Nephron (organoid): ENCODE data around the gene ZC3H7B.

Source experiments
- H3K27ac Mint-ChIP-seq, 3 experiments: 2 replicates each; pipeline ENCODE4 v1.8.0; 2020; ENCODE audit warnings: mixed read lengths in 3 of 3, mild to moderate bottlenecking in 2 of 3, moderate library complexity in 1 of 3
- H3K27me3 Mint-ChIP-seq: 2 replicates; pipeline ENCODE4 v1.8.0; 2021; ENCODE audit warnings: low read depth, mild to moderate bottlenecking, moderate library complexity, mixed read lengths
- H3K36me3 Mint-ChIP-seq: 2 replicates; pipeline ENCODE4 v1.8.0; 2020; ENCODE audit warnings: low read depth, mixed read lengths
- H3K4me1 Mint-ChIP-seq: 2 replicates; pipeline ENCODE4 v1.8.0; 2020; ENCODE audit warnings: mixed read lengths
- H3K4me3 Mint-ChIP-seq, 3 experiments: 2 replicates each; pipeline ENCODE4 v1.8.0; 2020; ENCODE audit warnings: mild to moderate bottlenecking in 3 of 3, mixed read lengths in 3 of 3, moderate library complexity in 2 of 3
- H3K9me3 Mint-ChIP-seq: 2 replicates; pipeline ENCODE4 v1.8.0; 2020; ENCODE audit warnings: mixed read lengths
- TF ChIP-seq, protein P1 (sequence below), 3 experiments: fragments of 200-600 bp; sonication (generic); IDR thresholded peaks; one replicate each; pipeline ENCODE4 v1.5.0; 2021; ENCODE audit warnings: antibody characterized with exemption in 3 of 3; ENCODE audit not compliant: unreplicated experiment in 3 of 3

The ZC3H7B gene

DNA sequence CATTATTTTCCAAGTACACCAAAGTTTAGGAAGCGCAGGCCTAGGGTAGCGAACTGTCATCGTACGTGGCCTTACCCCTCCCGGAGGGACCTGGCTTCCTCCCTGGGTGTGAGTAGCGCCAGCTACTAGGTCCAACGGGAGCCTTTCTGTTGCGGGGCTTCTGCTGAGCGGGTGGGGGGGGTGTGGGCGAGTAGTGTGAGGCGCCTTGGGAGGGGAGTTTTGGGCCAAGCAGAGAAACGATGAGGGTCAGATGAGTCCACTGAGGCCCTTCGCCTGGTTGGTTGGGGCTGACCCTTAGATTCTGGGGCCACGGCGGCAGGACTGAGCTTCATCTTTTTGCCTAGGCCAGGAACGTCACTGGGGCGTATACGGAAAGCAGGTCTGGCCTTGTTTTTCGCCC lies 81.3 kb downstream of the ZC3H7B start:
- Mint-ChIP-seq H3K36me3 (no peaks in the 10 kb centered on the region), H3K9me3 (no peaks in the 10 kb centered on the region), H3K27me3 (peaks cover 4% of the 10 kb centered on the region), H3K4me1 (peaks cover 24% of the 10 kb centered on the region), H3K4me3 (peak overlapping the region; percentile 81 to 91 (median 88)), H3K27ac (peak overlapping the region in 2 of 3 experiments; percentile 51 to 59)
- TF ChIP-seq, protein P1, sequence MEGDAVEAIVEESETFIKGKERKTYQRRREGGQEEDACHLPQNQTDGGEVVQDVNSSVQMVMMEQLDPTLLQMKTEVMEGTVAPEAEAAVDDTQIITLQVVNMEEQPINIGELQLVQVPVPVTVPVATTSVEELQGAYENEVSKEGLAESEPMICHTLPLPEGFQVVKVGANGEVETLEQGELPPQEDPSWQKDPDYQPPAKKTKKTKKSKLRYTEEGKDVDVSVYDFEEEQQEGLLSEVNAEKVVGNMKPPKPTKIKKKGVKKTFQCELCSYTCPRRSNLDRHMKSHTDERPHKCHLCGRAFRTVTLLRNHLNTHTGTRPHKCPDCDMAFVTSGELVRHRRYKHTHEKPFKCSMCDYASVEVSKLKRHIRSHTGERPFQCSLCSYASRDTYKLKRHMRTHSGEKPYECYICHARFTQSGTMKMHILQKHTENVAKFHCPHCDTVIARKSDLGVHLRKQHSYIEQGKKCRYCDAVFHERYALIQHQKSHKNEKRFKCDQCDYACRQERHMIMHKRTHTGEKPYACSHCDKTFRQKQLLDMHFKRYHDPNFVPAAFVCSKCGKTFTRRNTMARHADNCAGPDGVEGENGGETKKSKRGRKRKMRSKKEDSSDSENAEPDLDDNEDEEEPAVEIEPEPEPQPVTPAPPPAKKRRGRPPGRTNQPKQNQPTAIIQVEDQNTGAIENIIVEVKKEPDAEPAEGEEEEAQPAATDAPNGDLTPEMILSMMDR (IDR thresholded peaks at IDR 0.05; ENCODE audit: unreplicated experiment in 3 of 3), result no peak

DNA sequence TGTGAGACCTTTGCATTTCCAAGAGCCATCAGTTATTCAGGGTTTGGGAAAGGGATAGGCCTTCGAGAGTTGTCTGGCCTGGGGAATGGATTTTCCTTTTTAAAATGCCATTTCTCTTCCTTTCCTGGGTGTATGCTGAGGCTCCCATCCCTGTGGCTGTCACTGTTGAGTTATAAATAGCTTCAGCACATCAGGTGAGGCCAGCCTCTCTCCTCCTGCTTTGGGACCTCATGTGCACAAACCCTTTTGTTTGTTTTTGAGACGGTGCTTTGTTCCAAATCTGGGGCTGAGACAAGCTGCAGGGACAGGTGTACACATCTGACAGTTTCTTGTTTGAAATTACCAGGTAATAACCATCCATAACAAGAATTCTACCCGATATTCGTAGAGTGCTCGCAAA lies 81.8 kb downstream of the ZC3H7B start:
- Mint-ChIP-seq H3K27ac (peak overlapping the region in 1 of 3 experiments; percentile 59), H3K9me3 (no peaks in the 10 kb centered on the region), H3K27me3 (peaks cover 4% of the 10 kb centered on the region), H3K4me1 (peaks cover 24% of the 10 kb centered on the region), H3K36me3 (no peaks in the 10 kb centered on the region), H3K4me3 (peak overlapping the region; percentile 81 to 91 (median 88))
- TF ChIP-seq, protein P1 (IDR thresholded peaks at IDR 0.05; ENCODE audit: unreplicated experiment in 3 of 3), result no peak

- peaks cover 24% of the 10 kb centered on the region for H3K4me1 Mint-ChIP-seq
- peak overlapping the region; percentile 80 to 88 (median 81) for H3K4me3 Mint-ChIP-seq
- TF ChIP-seq, protein P1 (IDR thresholded peaks at IDR 0.05; ENCODE audit: unreplicated experiment in 3 of 3), result no peak
- peaks cover 4% of the 10 kb centered on the region for H3K36me3 Mint-ChIP-seq
- no peak overlapping the region for H3K27ac Mint-ChIP-seq
- peaks cover 4% of the 10 kb centered on the region for H3K27me3 Mint-ChIP-seq
- H3K9me3 Mint-ChIP-seq, result no peaks in the 10 kb centered on the region
Observed at GRCh38 chr22:41384128-41384527, 82.8 kb downstream of the ZC3H7B start.

- TF ChIP-seq, protein P1 (IDR thresholded peaks at IDR 0.05; ENCODE audit: unreplicated experiment in 3 of 3), result no peak
- Mint-ChIP-seq H3K27ac (no peak overlapping the region), H3K36me3 (peaks cover 19% of the 10 kb centered on the region), H3K9me3 (no peaks in the 10 kb centered on the region), H3K4me3 (no peak overlapping the region), H3K27me3 (no peaks in the 10 kb centered on the region), H3K4me1 (peaks cover 13% of the 10 kb centered on the region)
Observed at GRCh38 chr22:41387341-41387740, 86.0 kb downstream of the ZC3H7B start.

- peaks cover 5% of the 10 kb centered on the region for H3K4me1 Mint-ChIP-seq
- no peaks in the 10 kb centered on the region for H3K9me3 Mint-ChIP-seq
- H3K27me3 Mint-ChIP-seq, result no peaks in the 10 kb centered on the region
- H3K4me3 Mint-ChIP-seq, result no peak overlapping the region
- H3K27ac Mint-ChIP-seq, result peak overlapping the region in 1 of 3 experiments; percentile 13
- H3K36me3 Mint-ChIP-seq, result peaks cover 33% of the 10 kb centered on the region
- TF ChIP-seq, protein P1 (IDR thresholded peaks at IDR 0.05; ENCODE audit: unreplicated experiment in 3 of 3), result no peak
Observed at GRCh38 chr22:41394012-41394356, 92.7 kb downstream of the ZC3H7B start.

GRCh38 chr22:41395531-41396240 lies 94.4 kb downstream of the ZC3H7B start:
- TF ChIP-seq, protein P1 (IDR thresholded peaks at IDR 0.05; ENCODE audit: unreplicated experiment in 3 of 3), result no peak
- no peaks in the 10 kb centered on the region for H3K27me3 Mint-ChIP-seq
- H3K9me3 Mint-ChIP-seq, result no peaks in the 10 kb centered on the region
- H3K4me3 Mint-ChIP-seq, result no peak overlapping the region
- H3K4me1 Mint-ChIP-seq, result peaks cover 5% of the 10 kb centered on the region
- H3K27ac Mint-ChIP-seq, result no peak overlapping the region
- peaks cover 23% of the 10 kb centered on the region for H3K36me3 Mint-ChIP-seq
